HG03139 (cell line): Measurements from ENCODE around the gene ARHGAP9.
A peak's percentile ranks its signal among the peaks of the same experiment; 100 is the strongest.
"Not testable (repeated sequence)": the region's sequence is repeated elsewhere in the genome, so short reads cannot be mapped to it uniquely, and the experiment has no call there.

Source experiments
- ATAC-seq: cut with Tn5 transposase; IDR thresholded peaks from one replicate; pipeline ENCODE4 v1.9.1; 2021; ENCODE audit not compliant: unreplicated experiment

ARHGAP9 gene

GRCh38 chr12:57459055-57459749 lies 20.5 kb downstream of the ARHGAP9 start:
- peak; percentile 43 for ATAC-seq

DNA sequence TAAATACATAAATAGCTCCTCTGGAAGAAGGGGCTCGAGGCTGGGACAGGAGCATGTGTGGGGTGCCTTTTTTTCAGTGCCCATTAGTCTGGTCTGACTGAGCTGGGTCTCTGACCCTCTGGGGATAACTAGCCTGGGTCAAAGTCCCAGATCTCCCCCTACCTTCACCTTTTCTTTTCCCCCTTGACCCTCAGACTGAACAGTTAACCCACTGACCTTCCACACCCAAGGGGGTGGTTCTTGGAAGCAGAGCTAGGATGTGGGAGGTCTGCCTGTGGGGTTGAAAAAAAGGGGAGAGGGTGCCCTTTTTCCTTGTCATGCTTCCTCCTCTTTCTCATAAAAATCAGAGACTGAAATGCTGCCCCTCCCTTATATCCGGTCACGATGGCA lies 21.0 kb downstream of the ARHGAP9 start:
- no peak for ATAC-seq

DNA sequence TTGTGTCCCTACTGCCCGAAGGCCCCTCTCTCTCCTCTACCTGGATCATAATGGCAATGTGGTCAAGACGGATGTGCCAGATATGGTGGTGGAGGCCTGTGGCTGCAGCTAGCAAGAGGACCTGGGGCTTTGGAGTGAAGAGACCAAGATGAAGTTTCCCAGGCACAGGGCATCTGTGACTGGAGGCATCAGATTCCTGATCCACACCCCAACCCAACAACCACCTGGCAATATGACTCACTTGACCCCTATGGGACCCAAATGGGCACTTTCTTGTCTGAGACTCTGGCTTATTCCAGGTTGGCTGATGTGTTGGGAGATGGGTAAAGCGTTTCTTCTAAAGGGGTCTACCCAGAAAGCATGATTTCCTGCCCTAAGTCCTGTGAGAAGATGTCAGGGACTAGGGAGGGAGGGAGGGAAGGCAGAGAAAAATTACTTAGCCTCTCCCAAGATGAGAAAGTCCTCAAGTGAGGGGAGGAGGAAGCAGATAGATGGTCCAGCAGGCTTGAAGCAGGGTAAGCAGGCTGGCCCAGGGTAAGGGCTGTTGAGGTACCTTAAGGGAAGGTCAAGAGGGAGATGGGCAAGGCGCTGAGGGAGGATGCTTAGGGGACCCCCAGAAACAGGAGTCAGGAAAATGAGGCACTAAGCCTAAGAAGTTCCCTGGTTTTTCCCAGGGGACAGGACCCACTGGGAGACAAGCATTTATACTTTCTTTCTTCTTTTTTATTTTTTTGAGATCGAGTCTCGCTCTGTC lies 22.8 kb downstream of the ARHGAP9 start:
- ATAC-seq: no peak

- no peak for ATAC-seq
Observed at GRCh38 chr12:57456145-57456700, 23.4 kb downstream of the ARHGAP9 start.

DNA sequence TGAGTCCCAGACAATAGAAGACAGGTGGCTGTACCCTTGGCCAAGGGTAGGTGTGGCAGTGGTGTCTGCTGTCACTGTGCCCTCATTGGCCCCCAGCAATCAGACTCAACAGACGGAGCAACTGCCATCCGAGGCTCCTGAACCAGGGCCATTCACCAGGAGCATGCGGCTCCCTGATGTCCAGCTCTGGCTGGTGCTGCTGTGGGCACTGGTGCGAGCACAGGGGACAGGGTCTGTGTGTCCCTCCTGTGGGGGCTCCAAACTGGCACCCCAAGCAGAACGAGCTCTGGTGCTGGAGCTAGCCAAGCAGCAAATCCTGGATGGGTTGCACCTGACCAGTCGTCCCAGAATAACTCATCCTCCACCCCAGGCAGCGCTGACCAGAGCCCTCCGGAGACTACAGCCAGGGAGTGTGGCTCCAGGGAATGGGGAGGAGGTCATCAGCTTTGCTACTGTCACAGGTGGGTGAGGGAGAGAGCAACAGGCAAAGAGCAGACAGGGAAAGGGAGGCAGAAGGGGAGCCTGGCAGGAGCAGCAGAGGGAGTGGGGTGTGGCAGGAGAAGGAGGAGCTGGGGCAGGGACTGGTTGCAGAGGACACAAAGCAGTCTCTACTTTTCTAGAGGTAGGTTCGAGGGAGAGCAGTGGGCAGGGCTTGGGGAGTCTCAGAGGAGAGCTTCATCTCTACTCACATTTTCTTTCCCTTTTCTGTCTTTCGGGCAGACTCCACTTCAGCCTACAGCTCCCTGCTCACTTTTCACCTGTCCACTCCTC lies 24.1 kb downstream of the ARHGAP9 start:
- ATAC-seq: no peak

DNA sequence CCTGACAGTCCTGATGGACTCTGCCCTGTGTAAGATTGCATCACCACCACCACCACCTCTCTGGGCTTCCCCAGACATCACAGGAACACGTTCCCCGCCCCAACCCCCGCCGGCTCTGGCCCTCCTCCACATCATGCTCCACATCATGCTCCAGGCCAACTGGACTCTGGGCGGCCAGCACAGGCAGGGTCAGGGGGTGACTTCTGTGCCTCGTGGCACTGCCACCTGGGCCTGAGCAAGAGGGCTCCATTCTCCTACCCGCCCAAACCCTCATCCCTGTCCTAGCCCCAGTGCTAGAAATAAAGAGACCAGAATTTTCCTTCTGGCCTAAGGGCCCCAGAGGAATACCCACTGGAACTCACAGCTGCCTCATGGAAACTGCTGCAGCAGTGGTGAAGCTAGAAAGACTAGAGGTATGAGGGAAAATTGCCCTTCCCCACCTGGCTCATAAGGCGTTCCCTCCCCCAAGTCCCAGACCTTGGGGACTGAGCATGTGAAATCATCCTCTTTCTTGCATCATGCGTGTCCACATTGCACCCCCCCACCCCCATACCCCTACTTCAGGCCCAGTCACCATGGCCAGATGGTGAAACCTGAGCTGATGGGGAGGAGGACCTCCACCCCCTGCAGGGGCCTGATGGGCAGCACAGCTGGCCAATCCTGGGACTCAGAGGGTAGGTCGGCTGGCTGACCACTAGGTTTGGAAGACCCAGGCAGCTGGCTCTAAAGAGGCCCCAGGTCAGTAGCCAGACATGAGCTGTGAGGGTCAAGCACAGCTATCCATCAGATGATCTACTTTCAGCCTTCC lies 24.9 kb downstream of the ARHGAP9 start, which contains the start of gene INHBE:
Gene INHBE, plus strand, starts transcription at position 742 of the 808 bp plus-strand sequence. CDS start 230 bp downstream, outside the sequence.
- ATAC-seq: no peak

DNA sequence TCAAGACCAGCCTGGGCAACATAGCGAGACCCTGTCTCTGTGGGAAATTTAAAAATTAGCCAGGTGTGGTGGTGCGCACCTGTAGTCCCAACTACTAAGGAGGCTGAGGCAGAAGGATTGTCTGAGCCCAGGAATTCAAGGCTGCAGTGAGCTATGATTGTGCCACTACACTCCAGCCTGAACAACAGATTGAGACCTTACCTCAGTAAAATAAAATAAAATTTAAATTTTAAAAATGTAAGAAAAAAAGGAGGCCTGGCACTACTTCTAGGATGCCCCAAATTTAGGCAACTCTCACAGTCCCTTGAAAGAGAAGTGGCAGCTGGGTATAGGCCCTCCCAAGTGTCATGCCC lies 25.5 kb downstream of the ARHGAP9 start:
- ATAC-seq: no peak

GRCh38 chr12:57452937-57453509 lies 26.6 kb downstream of the ARHGAP9 start:
- ATAC-seq: no peak

- no peak for ATAC-seq
Observed at GRCh38 chr12:57452181-57452936, 27.3 kb downstream of the ARHGAP9 start.

DNA sequence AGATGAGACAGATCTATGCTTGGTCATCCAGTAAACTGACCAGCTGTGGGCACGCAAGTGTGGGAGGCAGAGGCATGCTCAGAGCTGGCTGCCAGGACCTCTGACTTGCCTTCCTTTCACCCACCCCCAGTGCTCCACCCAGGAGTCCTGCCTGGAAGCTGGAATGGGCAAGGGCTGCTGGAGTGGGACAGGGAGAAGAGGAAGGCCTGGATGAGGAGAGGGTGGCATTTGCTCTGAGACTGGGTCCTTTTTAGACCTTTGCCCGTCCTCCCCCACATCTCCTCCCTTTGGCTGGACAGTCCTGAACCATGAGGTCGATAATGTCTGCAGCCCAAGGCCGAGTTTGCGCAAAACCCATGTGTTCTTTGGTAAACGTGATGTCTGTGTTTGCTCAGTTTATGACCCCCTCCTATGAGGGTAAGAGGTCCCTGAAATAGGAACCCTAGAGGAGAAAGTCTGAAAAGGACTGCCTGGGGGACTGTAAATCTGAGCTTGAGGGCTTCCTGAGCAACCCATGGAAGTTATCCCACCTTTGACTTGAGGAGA lies 28.4 kb downstream of the ARHGAP9 start:
- ATAC-seq: no peak

GRCh38 chr12:57450057-57450456 lies 29.6 kb downstream of the ARHGAP9 start:
- no peak for ATAC-seq

- ATAC-seq: no peak
Observed at GRCh38 chr12:57449375-57449774, 30.3 kb downstream of the ARHGAP9 start.

DNA sequence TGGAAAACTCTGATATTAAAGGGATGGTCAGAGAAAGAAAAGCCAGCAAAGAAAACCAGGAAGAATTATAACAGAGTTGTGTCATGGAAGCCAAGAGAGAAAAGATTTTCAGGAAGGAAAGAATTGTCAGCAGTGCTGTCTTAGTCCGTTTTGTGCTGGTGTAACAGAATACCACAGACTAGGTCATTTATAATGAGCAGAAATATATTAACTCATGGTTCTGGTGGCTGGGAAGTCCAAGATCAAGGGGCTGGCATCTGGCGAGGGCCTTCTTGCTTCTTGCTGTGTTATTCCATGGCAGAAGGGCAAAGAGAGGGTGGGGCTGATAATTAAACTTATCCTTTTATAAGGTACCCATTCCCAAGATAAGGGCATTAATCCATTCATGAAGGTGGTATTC lies 31.0 kb downstream of the ARHGAP9 start:
- no peak for ATAC-seq

DNA sequence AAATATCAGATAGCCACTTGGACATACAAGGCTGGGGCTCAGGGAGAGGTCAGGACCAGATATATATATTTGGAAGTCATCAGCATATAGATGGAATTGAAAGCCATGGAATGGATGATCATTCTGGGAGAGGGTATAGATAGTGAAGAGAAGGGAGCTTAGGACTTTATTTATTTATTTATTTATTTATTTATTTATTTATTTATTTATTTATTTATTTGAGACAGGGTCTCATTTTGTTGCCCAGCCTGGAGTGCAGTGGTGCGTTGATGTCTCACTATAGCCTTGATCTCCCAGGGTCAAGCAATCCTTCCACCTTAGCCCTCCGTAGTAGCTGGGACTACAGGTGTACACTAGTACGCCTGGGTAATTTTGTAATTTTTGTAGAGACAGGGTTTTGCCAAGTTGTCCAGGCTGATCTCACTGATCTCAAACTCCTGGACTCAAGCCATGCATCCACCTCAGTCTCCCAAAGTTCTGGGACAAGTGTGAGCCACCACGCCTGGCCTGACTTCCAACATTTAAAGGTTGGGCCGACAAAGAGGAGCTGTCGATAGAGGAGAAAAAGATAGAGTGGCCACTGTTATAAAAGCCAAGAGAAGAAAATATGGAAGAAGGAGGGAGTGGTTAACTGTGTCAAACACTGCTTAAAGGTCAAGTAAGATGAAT lies 33.2 kb downstream of the ARHGAP9 start:
- no peak for ATAC-seq

GRCh38 chr12:57444744-57445143 lies 34.9 kb downstream of the ARHGAP9 start:
- ATAC-seq: no peak

- ATAC-seq: not testable (repeated sequence)
Observed at GRCh38 chr12:57444337-57444736, 35.3 kb downstream of the ARHGAP9 start.

DNA sequence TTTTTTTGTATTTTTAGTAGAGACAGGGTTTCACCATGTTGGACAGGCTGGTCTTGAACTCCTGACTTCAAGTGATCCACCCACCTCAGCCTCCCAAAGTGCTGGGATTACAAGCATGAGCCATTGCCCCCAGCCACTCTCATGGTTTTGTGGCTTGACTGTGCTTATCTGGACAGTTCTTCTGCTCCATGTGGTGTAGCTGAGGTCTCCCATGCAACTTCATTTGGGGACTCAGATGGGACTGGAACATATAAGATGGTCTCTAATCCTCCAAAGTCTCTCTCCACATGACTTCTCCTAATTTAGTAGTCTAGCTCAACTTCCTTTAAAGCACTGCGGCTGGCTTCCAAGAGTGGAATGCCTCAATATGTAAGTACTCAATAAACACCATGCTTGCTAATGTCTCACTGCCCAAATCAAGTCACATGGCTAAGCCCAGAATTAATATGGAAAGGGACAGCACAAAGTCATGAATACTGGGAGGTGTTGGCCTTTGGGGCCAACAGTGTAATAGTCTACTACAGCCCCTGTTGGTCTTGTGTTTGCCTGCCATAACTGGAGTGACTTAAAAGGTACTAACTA lies 37.7 kb downstream of the ARHGAP9 start:
- no peak for ATAC-seq

GRCh38 chr12:57441393-57441792 lies 38.3 kb downstream of the ARHGAP9 start:
- ATAC-seq: not testable (repeated sequence)
